ENCODE data around the gene C16orf78. TPM values are rescaled to one million over a fixed set of nuclear protein-coding genes. Genes with fewer than 3 reads are reported as not detected.

C16orf78 gene
- total RNA-seq, 4 donors from 2014 or later: not detected

DNA sequence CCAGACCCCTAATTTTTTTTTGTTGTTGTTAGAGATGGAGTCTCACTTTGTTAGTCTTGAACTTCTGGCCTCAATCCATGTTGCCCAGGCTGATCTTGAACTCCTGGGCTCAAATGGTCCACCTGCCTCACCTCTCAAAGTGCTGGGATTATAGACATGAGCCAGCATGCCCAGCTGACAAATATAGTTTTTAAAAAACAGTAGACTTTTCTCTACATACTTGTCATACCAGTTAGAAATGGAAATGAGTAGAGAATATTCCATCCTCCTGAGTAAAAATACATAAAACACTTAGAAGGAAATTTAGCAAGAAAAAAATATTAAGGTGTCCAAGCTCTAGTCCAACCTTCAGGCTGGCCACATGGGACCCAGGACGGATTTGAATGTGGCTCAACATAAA lies 21.4 kb downstream of the C16orf78 start:
- TF ChIP-seq, protein P1, sequence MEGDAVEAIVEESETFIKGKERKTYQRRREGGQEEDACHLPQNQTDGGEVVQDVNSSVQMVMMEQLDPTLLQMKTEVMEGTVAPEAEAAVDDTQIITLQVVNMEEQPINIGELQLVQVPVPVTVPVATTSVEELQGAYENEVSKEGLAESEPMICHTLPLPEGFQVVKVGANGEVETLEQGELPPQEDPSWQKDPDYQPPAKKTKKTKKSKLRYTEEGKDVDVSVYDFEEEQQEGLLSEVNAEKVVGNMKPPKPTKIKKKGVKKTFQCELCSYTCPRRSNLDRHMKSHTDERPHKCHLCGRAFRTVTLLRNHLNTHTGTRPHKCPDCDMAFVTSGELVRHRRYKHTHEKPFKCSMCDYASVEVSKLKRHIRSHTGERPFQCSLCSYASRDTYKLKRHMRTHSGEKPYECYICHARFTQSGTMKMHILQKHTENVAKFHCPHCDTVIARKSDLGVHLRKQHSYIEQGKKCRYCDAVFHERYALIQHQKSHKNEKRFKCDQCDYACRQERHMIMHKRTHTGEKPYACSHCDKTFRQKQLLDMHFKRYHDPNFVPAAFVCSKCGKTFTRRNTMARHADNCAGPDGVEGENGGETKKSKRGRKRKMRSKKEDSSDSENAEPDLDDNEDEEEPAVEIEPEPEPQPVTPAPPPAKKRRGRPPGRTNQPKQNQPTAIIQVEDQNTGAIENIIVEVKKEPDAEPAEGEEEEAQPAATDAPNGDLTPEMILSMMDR (IDR thresholded peaks at IDR 0.05): no peak
- TF ChIP-seq POLR2A (IDR thresholded peaks at IDR 0.05): no peak
- Histone ChIP-seq H3K27me3 (no peaks in the 10 kb centered on the region), H3K4me1 (no peaks in the 10 kb centered on the region), H3K9me3 (no peaks in the 10 kb centered on the region), H3K4me3 (replicated peaks in 1 of 3) (no peak overlapping the region), H3K36me3 (no peaks in the 10 kb centered on the region), H3K27ac (no peak overlapping the region)
- 80 to 82% methylated on average over 1 of the region's 1 CpG for WGBS, 2 donors
- intact Hi-C loops (cut with DNase I): no loop called here
- no peak for DNase-seq

- Histone ChIP-seq H3K4me1 (no peaks in the 10 kb centered on the region), H3K36me3 (no peaks in the 10 kb centered on the region), H3K27me3 (no peaks in the 10 kb centered on the region), H3K4me3 (replicated peaks in 1 of 3) (no peak overlapping the region), H3K27ac (no peak overlapping the region), H3K9me3 (no peaks in the 10 kb centered on the region)
- DNase-seq: no peak
- WGBS, 2 donors: 81 to 83% methylated on average over 12 of the region's 12 CpGs
- intact Hi-C loops (cut with DNase I): no loop called here
- TF ChIP-seq, protein P1 (IDR thresholded peaks at IDR 0.05): no peak
- TF ChIP-seq POLR2A (IDR thresholded peaks at IDR 0.05): no peak
Observed at GRCh38 chr16:49396206-49396720, 22.7 kb downstream of the C16orf78 start.

DNA sequence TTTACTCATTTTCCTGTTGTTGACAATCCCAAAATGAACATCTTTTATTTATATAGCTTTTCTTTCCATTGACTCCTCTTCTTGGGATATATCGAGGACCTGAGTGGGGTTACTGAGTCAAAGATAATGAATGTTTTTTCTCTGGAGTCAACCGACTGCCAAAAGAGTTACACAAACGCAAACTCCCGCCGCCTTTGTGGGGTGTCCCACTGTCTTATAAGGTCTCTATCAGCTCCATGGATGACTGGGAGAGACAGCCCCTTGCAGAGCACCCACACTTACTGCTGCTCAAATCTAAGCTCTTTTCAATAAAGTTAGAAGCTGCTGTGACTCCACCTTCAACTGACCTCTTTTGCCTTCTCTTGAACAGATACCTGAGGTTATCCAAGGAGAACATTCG lies 25.2 kb downstream of the C16orf78 start:
- H3K27me3 ChIP-seq: no peaks in the 10 kb centered on the region
- no peak overlapping the region for H3K27ac ChIP-seq
- H3K4me3 ChIP-seq (replicated peaks in 1 of 3): no peak overlapping the region
- intact Hi-C loops (cut with DNase I): no loop called here
- H3K36me3 ChIP-seq: no peaks in the 10 kb centered on the region
- no peak for DNase-seq
- no peak for TF ChIP-seq POLR2A (IDR thresholded peaks at IDR 0.05)
- TF ChIP-seq, protein P1 (IDR thresholded peaks at IDR 0.05): no peak
- no peaks in the 10 kb centered on the region for H3K9me3 ChIP-seq
- WGBS, 2 donors: 84 to 92% methylated on average over 6 of the region's 6 CpGs
- H3K4me1 ChIP-seq: no peaks in the 10 kb centered on the region

GRCh38 chr16:49399594-49400364 lies 26.2 kb downstream of the C16orf78 start:
- 72 to 75% methylated on average over 9 of the region's 9 CpGs for WGBS, 2 donors
- Histone ChIP-seq H3K27me3 (no peaks in the 10 kb centered on the region), H3K9me3 (no peaks in the 10 kb centered on the region), H3K27ac (no peak overlapping the region), H3K4me1 (no peaks in the 10 kb centered on the region), H3K4me3 (replicated peaks in 1 of 3) (no peak overlapping the region), H3K36me3 (no peaks in the 10 kb centered on the region)
- DNase-seq: no peak
- intact Hi-C loops (cut with DNase I): loop anchor here (10.0 kb wide), 1 partner anchor 525 kb away; no protein-coding TSS in a partner anchor
- TF ChIP-seq, protein P1 (IDR thresholded peaks at IDR 0.05): no peak
- no peak for TF ChIP-seq POLR2A (IDR thresholded peaks at IDR 0.05)

DNA sequence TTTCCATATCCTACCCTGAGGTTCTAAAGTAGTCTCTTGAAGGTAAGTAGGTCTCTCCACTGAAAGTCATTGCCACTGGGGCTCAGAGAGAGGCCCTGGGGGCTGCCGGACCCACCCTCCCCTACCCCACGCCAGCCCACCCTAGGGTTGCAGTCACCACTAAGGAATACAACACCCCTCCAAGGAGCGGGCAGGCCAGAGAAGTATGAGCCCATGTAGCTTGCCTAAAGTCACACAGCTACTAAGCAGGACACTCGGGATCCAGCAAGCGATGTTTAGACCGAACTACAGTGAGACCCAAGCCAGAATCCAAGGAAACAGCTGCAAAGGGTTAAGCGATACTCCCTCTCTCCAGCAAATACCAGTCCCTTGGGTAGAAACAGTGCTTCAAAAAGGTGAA lies 27.0 kb downstream of the C16orf78 start:
- no peaks in the 10 kb centered on the region for H3K27me3 ChIP-seq
- H3K4me1 ChIP-seq: no peaks in the 10 kb centered on the region
- no peak for TF ChIP-seq POLR2A (IDR thresholded peaks at IDR 0.05)
- TF ChIP-seq, protein P1 (IDR thresholded peaks at IDR 0.05): no peak
- no peak for DNase-seq
- H3K4me3 ChIP-seq (replicated peaks in 1 of 3): no peak overlapping the region
- H3K36me3 ChIP-seq: no peaks in the 10 kb centered on the region
- H3K27ac ChIP-seq: no peak overlapping the region
- no peaks in the 10 kb centered on the region for H3K9me3 ChIP-seq
- intact Hi-C loops (cut with DNase I): loop anchor here (10.0 kb wide), 1 partner anchor 524 kb away; no protein-coding TSS in a partner anchor
- 91 to 92% methylated on average over 7 of the region's 7 CpGs for WGBS, 2 donors
